Skeletal muscle cell (primary cell): ENCODE data around the gene TRPM2.
"Not testable (repeated sequence)": the region's sequence is repeated elsewhere in the genome, so short reads cannot be mapped to it uniquely, and the experiment has no call there.

Experiments
- DNase-seq: peaks from one replicate; pipeline ENCODE4 v3.0.0-alpha.2; 2010; ENCODE audit warnings: low read depth
- H3K4me3 ChIP-seq: 2 replicates; pipeline ENCODE4 v1.5.1; 2011; ENCODE audit warnings: low read depth, mild to moderate bottlenecking, control low read depth, low read length, moderate library complexity

The TRPM2 gene

DNA sequence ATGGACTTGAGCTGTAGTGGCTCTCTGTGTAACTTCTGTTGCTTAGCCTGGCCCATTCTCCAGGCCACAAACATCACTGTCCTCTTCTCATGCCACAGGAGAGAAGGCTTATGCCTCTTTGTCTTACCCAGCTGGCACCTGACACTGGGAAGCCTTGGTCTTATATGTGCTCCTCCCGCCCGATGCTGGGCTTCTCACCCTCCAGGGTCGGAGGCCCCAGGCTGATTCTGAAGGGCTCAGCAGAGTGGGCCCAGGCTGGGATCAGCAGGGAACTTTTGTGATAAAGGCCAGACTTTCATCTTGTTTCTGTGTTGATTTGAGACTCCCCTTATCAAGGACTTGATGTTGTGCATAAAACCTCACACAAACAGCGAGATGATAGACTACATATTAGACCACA, 29.8 kb downstream of the TRPM2 start:
- DNase-seq = no peak
- H3K4me3 ChIP-seq = no peak overlapping the region

DNA sequence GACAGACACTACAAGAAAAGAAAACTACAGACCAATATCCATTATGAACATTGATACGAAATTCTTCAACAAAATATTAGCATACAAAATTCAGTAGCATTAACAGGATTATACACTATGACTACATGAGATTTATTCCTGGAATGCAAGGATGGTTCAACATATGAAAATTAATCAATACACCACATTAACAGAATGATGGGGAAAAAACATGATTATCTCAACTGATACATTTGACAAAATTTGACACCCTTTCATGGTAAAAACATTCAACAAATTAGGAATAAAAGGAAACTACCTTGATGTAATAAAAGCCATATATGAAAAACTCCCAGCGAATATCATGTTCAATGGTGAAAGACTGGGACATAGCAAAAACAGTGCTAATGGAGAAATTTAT, 31.5 kb downstream of the TRPM2 start:
- DNase-seq = no peak
- H3K4me3 ChIP-seq = no peak overlapping the region

DNA sequence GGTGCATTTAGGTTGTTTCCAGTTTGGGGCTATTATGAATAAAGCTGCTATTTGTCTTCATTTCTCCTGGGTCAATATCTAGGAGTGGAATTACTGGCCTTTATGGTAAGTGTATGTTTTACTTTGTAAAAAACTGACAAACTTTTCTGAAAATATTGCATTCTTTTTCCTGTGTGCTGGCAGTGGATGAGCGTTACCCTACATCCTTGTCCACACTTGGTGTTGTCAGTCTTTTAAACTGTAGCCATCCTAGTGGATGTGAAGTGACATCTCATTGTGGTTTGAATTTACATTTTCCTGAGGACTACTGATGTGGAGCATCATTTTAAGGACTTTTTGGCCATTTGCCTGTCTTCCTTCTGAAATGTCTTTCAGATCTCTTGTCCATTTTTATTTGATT, 35.9 kb downstream of the TRPM2 start:
- no peak for DNase-seq
- no peak overlapping the region for H3K4me3 ChIP-seq

DNA sequence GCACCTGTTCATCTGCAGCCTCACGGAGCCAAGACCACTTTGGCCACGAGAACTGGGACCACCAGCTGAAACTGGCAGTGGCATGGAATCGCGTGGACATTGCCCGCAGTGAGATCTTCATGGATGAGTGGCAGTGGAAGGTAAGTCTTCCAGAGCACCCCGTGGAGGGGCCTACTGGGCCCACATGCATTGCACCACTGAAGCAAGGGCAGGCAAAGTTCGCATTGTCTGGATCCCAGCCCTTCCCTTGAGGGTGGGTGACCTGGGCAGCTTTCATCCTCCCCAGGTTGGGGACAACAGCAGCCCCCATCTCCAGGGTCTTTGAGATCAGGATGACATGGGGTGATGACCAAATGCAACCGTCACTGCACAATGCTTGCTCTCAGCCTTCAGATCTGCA, 37.5 kb downstream of the TRPM2 start:
- H3K4me3 ChIP-seq = no peak overlapping the region
- no peak for DNase-seq

DNA sequence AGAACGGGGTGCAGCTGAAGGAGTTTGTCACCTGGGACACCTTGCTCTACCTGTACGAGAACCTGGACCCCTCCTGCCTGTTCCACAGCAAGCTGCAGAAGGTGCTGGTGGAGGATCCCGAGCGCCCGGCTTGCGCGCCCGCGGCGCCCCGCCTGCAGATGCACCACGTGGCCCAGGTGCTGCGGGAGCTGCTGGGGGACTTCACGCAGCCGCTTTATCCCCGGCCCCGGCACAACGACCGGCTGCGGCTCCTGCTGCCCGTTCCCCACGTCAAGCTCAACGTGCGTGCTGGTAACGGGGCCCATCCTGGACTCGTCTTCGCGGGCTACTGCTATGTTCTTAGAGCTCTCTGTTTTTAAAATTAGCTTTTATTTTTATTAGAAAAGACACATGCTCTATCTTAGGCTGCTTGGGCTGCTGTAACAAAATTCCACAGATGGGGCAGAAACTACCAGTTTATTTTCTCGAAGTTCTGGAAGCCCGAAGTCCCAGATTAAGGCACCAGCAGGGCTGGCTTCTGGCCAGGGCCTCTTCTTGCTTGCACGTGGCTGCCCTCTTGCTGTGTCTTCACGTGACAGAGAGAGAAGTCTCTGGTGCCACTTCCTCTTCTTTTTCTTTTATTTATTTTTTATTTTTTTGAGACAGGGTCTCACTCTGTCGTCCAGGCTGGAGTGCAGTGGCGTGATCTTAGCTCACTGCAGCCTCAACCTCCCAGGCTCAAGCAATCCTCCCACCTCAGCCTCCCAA, 38.1 kb downstream of the TRPM2 start:
- DNase-seq = no peak
- H3K4me3 ChIP-seq = no peak overlapping the region

DNA sequence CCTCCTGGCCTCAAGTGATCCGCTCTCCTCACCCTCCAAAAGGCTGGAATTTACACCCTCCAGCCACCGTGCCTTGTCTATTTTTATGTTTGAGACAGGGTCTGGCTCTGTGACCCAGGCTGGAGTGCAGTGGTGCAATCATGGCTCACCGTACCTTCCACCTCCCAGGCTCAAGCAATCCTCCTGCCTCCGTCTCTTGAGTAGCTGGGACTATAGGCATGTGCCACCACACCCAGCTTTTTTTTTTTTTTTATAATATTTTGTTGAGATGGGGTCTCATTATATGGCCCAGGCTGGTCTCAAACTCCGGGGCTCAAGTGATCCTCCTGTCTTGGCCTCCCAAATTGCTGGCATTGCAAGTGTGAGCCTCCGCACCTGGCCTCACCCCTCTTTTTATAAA, 38.8 kb downstream of the TRPM2 start:
- H3K4me3 ChIP-seq = no peak overlapping the region
- no peak for DNase-seq

DNA sequence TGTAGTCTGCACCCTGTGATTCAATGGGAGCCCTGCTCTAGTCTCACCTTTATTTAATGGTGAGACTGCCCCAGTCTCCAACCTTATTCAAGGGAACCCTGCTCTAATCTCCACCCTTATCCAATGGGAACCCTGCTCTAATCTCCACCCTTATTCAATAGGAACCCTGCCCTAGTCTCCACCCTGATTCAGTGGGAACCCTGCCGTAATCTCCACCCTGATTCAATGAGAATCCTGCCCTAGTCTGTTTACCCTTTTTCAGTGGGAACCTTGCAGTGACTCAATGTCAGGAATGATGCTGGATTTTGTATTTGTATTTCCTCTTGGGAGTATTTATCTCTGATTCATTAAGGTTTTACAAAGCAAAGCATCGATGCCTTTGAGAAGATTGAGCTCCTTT, 39.5 kb downstream of the TRPM2 start:
- no peak overlapping the region for H3K4me3 ChIP-seq
- no peak for DNase-seq

DNA sequence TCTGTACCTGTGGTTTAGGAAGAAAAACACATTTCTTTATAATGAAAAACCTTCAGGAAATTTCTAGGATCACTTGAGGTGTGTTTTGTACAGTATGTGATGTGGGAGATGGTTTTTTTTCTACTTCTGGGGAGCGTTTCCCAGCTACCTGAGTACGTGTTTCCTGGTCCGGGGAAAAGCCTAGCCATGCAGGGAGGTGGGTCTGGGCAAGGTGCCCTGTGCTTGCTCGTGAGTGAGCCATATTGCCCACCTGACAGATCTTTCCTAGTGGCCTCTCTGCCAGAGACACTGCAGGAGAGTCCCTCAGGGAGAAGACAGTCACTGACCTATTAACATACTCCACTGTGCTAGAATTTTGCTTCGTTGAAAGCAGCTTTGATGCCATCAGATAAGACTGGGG, 41.3 kb downstream of the TRPM2 start:
- DNase-seq = no peak
- H3K4me3 ChIP-seq = no peak overlapping the region

DNA sequence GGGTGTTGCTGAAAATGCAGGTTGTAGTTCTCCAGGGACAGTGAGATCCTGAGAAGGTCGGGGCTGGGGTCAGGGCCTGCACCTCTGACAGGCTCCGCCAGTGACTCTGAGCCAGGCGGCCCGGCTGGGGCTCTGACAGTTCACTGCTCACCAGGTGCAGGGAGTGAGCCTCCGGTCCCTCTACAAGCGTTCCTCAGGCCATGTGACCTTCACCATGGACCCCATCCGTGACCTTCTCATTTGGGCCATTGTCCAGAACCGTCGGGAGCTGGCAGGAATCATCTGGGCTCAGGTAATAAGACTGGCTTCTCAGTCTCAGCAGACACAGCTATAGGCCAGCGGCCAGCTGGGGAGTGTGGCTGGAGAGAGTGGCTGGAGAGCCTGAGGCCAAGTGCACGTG, 41.8 kb downstream of the TRPM2 start:
- H3K4me3 ChIP-seq = no peak overlapping the region
- DNase-seq = no peak

DNA sequence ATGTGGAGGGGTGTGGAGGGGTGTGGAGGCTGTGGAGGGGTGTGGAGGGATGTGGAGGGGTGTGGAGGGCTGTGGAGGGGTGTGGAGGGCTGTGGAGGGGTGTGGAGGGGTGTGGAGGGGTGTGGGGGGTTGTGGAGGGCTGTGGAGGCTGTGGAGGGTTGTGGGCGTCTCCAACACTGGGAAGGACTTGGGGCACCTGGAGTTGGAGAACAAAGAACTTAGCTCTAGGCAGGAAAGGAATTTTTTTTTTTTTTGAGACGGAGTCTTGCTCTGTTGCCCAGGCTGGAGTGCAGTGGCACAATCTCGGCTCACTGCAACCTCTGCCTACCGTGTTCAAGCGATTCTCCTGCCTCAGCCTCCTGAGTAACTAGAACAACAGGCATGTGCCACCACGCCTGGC, 43.4 kb downstream of the TRPM2 start:
- H3K4me3 ChIP-seq, DNase-seq: not testable (repeated sequence)

DNA sequence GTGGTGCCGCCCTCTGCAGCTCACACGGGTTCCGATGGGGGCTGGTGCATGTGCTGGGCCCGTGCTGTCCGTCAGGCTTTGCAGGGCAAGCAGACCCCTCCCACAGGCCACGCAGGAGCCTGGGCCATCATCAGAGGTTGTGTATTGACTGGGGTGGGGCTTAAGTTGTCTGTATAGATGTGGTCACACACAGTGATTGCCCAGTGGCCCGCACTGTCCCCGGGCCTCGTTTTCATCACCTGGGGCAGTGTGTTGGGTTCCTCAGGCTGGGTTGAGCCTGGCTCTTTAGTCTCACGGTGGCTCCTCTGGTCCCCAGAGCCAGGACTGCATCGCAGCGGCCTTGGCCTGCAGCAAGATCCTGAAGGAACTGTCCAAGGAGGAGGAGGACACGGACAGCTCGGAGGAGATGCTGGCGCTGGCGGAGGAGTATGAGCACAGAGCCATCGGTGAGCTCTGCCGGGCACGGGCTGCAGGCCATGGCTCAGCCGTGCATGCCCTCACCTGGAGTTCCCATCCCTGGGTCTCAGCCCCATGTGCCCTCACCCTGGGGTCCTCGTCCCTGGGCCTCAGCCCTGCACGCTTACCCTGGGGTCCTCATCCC, 44.1 kb downstream of the TRPM2 start:
- no peak overlapping the region for H3K4me3 ChIP-seq
- no peak for DNase-seq

DNA sequence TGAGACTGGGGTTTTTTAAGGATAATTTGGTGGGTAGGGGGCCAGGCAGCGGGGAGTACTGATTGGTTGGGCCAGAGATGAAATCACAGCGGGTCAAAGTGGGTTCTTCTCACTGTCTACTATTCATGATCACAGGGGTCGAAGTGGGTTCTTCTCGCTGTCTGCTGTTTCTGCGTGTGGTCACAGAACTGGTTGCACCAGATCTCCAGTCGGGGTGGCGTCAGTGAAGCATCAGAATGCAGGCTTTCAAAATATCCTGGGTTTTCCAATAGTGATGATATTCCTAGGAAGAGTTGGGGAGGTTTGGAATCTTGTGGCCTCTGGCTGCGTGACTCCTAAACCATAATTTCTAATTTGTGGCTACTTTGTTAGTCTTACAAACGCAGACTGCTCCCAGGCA, 45.1 kb downstream of the TRPM2 start:
- DNase-seq = no peak
- H3K4me3 ChIP-seq = no peak overlapping the region

DNA sequence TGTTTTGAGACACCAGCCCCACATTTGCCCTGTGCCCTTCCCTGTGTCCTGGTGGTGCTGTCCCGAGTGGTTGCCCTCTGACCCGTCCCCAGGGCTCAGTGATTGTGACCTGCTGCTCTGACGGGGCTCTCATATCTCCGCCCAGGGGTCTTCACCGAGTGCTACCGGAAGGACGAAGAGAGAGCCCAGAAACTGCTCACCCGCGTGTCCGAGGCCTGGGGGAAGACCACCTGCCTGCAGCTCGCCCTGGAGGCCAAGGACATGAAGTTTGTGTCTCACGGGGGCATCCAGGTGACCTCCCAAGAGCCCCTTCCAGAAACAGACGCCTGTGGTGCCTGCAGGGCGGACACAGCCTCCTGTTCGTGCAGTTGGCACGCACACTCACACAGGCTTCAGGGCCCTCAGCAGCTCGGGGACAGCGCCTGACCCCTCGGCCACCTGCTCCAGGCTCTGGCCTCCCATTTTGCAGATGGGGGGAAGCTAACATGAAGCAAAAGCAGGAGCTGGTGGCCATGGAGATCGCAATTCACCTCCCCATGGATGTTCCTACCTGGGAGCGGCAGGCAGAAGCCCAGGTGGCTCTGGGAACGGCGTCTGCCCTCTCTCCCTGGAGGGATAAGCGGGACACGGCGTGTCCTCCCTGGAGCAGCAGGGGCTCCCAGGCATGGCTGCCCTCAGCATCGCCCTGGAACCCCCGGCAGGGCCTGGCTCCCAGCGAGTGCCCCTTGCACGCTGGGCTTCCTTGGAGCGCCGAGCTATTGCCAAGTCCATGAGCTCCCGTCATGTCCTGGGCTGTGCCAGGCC, 45.9 kb downstream of the TRPM2 start:
- no peak for DNase-seq
- H3K4me3 ChIP-seq = no peak overlapping the region

DNA sequence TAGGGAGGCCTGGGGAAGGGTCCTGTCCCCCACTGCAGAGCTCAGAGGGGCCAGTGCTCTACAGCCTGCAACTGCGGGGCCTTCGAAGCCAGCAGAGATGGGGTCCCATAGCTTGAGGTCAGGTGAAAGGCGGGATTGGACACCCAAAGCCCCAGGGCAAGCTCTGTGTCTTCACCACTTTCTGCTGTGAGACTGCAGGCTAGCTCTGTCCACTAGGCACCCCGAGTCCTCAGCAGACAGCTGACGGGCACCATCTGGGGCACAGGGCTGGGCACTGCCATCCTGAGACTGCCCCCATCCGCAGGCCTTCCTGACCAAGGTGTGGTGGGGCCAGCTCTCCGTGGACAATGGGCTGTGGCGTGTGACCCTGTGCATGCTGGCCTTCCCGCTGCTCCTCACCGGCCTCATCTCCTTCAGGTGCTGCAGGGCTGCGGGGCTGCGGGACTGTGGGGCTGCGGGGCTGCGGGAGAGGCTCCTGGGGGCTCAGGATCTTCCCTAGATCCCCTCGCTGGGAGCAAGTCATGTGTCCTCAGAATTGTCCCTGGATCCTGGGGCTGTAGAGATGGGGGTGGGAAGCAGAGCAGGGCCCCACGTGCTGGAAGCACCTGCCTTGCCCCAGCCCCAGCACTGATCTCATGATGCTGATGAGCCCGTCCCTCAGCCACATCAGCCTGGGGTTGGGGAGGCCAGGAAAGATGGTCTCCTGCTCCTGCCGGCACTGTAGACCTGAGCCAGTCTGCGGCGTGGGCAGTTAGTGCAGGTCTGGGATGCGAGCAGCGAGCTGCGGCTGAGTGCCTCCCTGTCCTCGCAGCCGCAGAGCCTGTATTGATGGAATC, 46.8 kb downstream of the TRPM2 start:
- DNase-seq = no peak
- no peak overlapping the region for H3K4me3 ChIP-seq

DNA sequence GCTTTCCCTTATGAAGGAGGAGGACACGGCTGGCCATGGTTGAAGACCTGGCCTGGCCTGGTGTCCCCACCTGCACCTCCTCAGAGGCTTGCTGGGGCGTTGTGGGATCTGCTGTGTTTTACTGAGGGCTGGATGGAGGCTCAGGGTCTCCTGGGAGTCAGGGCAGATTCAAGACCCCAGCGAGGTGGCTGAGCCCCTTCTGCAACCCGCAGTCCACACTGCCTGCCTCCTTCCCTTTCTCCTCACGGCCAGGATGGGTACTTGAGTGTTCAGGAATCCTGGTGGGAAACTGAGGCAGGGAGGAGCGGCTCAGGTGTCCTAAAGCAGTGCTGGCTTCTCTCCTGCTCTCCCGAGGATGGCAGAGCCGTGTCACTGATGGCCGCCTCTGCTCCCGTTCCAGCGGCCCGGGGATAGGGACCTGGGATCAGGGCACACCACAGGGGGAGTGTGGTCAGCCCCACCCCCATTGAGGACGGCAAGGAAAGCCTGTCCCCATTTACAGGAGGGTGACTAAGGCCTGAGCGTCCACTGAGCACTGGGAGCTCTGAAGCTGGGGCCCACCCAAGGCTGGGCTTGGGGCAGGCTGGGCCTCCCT, 47.5 kb downstream of the TRPM2 start:
- no peak overlapping the region for H3K4me3 ChIP-seq
- DNase-seq = no peak

DNA sequence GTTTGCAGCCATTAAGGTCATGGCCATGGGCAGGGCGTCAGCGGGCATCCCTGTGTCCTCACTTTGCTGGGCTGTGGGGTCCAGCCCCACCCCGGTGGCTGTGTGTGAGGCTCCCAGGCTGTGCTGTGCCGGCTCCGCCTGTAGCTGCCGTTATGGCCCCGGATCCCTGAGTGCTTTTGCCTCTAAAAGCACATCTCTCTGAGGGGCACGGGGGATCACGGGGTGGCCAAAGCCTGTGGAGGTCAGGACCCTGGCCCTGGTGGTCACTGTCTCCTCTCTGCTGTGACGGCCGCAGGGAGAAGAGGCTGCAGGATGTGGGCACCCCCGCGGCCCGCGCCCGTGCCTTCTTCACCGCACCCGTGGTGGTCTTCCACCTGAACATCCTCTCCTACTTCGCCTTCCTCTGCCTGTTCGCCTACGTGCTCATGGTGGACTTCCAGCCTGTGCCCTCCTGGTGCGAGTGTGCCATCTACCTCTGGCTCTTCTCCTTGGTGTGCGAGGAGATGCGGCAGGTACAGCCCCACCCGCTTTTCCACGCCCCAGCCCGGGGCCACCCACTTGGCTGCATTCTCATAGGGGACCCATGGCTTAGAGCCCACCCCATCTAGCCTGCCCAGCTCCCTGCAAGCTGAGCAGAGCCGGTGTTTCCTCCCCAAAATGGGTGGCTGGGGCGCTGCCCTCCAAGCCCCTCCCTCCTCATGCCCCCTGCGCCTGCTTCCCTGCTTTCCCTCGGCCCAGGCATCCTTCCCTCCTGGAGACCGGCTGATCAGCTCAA, 48.2 kb downstream of the TRPM2 start:
- DNase-seq = no peak
- no peak overlapping the region for H3K4me3 ChIP-seq

DNA sequence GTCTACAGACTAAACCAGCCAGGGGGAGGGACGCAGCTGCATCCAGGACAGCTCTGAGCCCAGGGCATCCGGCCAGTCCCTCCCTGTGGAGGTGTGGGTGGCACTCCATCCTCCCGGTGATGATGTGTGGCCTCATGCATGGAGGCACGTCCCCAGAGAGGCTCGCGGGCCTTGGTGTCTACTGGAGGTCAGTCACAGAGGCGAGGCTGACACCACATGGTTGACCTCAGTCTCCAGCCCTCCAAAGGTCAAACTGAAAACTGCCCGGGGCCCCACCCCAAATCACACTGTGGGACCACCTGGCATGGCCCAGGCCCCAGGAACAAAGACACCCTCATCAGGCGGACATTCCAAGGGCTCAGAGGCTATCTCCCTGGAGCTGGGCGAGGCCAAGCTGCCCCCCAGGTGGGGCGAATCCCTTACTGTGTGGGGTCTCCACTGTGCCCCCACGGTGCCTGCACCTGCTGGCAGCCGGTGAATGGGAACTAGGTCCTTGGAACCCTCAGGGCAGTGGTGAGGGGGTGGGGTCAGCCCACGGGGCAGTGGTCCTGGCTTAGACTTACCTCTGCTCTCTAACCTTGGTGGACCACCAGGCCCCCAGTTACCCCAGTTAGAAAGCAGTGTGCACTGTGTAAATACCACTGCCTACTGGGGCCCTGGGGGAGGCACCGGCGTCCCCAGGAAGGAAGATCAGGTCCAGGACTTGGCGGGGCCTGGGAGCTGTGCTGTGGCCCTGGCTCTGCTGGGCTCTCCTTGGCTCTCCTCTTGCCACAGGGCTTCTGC, 49.1 kb downstream of the TRPM2 start:
- DNase-seq = no peak
- H3K4me3 ChIP-seq = no peak overlapping the region
